ENCODE measurements around the gene RANBP1. TPM values are rescaled to one million over a fixed set of nuclear protein-coding genes. Genes with fewer than 3 reads are reported as not detected.

The RANBP1 gene
- total and polyA plus RNA-seq, 9 of the 15 experiments (the other 6 are each of a cell fraction or from before 2014, with no cell fraction given): 162 to 2,891 (median 1,289) TPM

DNA sequence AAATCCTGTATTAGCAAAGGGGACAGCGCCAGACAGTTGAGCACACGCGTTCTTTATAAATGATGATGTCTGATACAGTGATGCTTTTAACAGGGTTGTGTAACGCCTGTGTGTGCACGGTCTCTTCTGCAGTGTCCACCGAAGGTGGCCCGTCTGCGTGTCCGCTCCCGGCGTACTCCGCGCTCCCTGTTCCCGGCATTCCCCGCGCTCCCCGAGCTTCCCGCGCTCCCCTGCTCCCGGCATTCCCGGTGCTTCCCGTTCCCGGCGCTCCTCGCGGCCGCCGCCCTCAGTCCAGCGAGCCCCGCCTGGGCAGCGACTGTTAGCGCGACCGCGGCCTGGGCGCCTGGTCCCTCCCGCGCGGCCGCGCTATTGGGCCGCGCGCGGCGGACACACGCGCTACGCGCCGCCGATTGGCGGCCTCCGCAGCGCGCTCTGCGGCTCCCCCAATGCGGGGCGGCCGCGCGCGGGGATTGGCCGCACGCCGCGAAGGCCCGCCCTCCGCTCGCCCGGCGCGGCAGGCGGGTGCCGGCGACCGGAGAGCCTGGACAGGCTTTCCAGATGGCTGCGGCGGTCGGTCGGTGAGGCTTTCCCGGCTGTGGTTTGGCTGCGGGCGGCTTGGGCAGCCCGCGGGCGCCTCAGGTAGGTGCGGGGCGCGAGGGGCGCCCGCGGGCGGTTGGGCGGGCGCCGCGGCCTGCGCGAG lies 36.0 kb upstream of the RANBP1 start, which contains the start of gene DGCR8 (continued):
- TF ChIP-seq, protein P1, sequence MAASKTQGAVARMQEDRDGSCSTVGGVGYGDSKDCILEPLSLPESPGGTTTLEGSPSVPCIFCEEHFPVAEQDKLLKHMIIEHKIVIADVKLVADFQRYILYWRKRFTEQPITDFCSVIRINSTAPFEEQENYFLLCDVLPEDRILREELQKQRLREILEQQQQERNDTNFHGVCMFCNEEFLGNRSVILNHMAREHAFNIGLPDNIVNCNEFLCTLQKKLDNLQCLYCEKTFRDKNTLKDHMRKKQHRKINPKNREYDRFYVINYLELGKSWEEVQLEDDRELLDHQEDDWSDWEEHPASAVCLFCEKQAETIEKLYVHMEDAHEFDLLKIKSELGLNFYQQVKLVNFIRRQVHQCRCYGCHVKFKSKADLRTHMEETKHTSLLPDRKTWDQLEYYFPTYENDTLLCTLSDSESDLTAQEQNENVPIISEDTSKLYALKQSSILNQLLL (CRISPR knock-in tag; IDR thresholded peaks at IDR 0.05; ENCODE audit: borderline replicate concordance): no peak
- TF ChIP-seq, protein P2, sequence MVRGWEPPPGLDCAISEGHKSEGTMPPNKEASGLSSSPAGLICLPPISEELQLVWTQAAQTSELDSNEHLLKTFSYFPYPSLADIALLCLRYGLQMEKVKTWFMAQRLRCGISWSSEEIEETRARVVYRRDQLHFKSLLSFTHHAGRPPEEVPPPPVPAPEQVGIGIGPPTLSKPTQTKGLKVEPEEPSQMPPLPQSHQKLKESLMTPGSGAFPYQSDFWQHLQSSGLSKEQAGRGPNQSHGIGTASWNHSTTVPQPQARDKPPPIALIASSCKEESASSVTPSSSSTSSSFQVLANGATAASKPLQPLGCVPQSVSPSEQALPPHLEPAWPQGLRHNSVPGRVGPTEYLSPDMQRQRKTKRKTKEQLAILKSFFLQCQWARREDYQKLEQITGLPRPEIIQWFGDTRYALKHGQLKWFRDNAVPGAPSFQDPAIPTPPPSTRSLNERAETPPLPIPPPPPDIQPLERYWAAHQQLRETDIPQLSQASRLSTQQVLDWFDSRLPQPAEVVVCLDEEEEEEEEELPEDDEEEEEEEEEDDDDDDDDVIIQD (CRISPR knock-in tag; IDR thresholded peaks at IDR 0.05): peak; percentile 95
- TF ChIP-seq USF2 (CRISPR knock-in tag; IDR thresholded peaks at IDR 0.05): no peak
- no peak for TF ChIP-seq FOXK2 (conservative IDR thresholded peaks at IDR 0.05 in 1 of 2, IDR thresholded peaks at IDR 0.05 in 1 of 2; ENCODE audit: low read depth in 2 of 2)
- TF ChIP-seq RUNX1 (IDR thresholded peaks at IDR 0.05; ENCODE audit: low read depth): no peak
- peak; percentile 80 for TF ChIP-seq HCFC1 (IDR thresholded peaks at IDR 0.05; ENCODE audit: low read depth, low read length)
- TF ChIP-seq, protein P3, sequence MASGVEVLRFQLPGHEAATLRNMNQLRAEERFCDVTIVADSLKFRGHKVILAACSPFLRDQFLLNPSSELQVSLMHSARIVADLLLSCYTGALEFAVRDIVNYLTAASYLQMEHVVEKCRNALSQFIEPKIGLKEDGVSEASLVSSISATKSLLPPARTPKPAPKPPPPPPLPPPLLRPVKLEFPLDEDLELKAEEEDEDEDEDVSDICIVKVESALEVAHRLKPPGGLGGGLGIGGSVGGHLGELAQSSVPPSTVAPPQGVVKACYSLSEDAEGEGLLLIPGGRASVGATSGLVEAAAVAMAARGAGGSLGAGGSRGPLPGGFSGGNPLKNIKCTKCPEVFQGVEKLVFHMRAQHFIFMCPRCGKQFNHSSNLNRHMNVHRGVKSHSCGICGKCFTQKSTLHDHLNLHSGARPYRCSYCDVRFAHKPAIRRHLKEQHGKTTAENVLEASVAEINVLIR (CRISPR knock-in tag; IDR thresholded peaks at IDR 0.05): peak; percentile 69
- no peak for TF ChIP-seq SREBF2 (CRISPR knock-in tag; IDR thresholded peaks at IDR 0.05)
- peak; percentile 90 for TF ChIP-seq JUN (IDR thresholded peaks at IDR 0.05; ENCODE audit: borderline replicate concordance, low read depth, low read length)
- no peak for TF ChIP-seq JUN (CRISPR knock-in tag; IDR thresholded peaks at IDR 0.05; ENCODE audit: borderline replicate concordance)
- peak; percentile 67; the same call in 1 of the 2 replicates for TF ChIP-seq HINFP (tag; conservative IDR thresholded peaks at IDR 0.05; ENCODE audit: low read depth)
- no peak for TF ChIP-seq GATAD2A (IDR thresholded peaks at IDR 0.05)
- TF ChIP-seq CHD1 (IDR thresholded peaks at IDR 0.05; ENCODE audit: low read length): peak; percentile 98
- peak; percentile 87 for TF ChIP-seq ZNF668 (CRISPR knock-in tag; IDR thresholded peaks at IDR 0.05)
- peak in 1 of 2 experiments; percentile 28; a peak in 1 of 4 replicates for TF ChIP-seq SIX5 (IDR thresholded peaks at IDR 0.05; ENCODE audit: borderline replicate concordance in 1 of 2, insufficient read depth in 1 of 2, low read depth in 1 of 2, low read length in 2 of 2)
- TF ChIP-seq ZC3H11A (IDR thresholded peaks at IDR 0.05; ENCODE audit: low read depth, low read length): peak; percentile 99
- TF ChIP-seq, protein P4, sequence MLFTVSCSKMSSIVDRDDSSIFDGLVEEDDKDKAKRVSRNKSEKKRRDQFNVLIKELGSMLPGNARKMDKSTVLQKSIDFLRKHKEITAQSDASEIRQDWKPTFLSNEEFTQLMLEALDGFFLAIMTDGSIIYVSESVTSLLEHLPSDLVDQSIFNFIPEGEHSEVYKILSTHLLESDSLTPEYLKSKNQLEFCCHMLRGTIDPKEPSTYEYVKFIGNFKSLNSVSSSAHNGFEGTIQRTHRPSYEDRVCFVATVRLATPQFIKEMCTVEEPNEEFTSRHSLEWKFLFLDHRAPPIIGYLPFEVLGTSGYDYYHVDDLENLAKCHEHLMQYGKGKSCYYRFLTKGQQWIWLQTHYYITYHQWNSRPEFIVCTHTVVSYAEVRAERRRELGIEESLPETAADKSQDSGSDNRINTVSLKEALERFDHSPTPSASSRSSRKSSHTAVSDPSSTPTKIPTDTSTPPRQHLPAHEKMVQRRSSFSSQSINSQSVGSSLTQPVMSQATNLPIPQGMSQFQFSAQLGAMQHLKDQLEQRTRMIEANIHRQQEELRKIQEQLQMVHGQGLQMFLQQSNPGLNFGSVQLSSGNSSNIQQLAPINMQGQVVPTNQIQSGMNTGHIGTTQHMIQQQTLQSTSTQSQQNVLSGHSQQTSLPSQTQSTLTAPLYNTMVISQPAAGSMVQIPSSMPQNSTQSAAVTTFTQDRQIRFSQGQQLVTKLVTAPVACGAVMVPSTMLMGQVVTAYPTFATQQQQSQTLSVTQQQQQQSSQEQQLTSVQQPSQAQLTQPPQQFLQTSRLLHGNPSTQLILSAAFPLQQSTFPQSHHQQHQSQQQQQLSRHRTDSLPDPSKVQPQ (CRISPR knock-in tag; IDR thresholded peaks at IDR 0.05; ENCODE audit: borderline replicate concordance): peak; percentile 32; the same call in 1 of the 2 replicates
- TF ChIP-seq ZNF140 (CRISPR knock-in tag; IDR thresholded peaks at IDR 0.05): 0 out of 2 replicates have a peak, but pooled peaks have one; percentile 13

Measured in K562 (cell line).